Right lobe of liver (tissue), 4 donors: ENCODE results near the gene GPC5.

ENCODE experiments used
- CTCF ChIP-seq, 4 donors: fragments of 200-600 bp in 3 of 4; fragments of 450-650 bp in 1 of 4; IDR thresholded peaks; one replicate each; pipeline versions ENCODE4 v1.5.1 to v1.8.0; 2016 to 2022; ENCODE audit warnings: antibody characterized with exemption in 4 of 4, mild to moderate bottlenecking in 2 of 4
- POLR2A ChIP-seq: fragments of 450-650 bp; IDR thresholded peaks from one replicate; pipeline ENCODE4 v1.6.1; 2017; ENCODE audit warnings: antibody characterized with exemption, mild to moderate bottlenecking
- donor health status: DM: no; HTN: no; CAD: no.
- donor health status: DM: no; HTN: no; CAD: no.
- donor health status: DM: no; HTN: yes; CAD: no.

- TF ChIP-seq CTCF (IDR thresholded peaks at IDR 0.05) (no peak), POLR2A (no peak)
Observed at GRCh38 chr13:92379371-92379770, 981.0 kb downstream of the GPC5 start.
